GM21390 (cell line): Measurements from ENCODE around the gene ATF7.
"Not testable (repeated sequence)": the region's sequence is repeated elsewhere in the genome, so short reads cannot be mapped to it uniquely, and the experiment has no call there.

Experiments used
- ATAC-seq: cut with Tn5 transposase; IDR thresholded peaks from one replicate; pipeline ENCODE4 v1.9.1; 2021; ENCODE audit not compliant: unreplicated experiment

ATF7 gene

DNA sequence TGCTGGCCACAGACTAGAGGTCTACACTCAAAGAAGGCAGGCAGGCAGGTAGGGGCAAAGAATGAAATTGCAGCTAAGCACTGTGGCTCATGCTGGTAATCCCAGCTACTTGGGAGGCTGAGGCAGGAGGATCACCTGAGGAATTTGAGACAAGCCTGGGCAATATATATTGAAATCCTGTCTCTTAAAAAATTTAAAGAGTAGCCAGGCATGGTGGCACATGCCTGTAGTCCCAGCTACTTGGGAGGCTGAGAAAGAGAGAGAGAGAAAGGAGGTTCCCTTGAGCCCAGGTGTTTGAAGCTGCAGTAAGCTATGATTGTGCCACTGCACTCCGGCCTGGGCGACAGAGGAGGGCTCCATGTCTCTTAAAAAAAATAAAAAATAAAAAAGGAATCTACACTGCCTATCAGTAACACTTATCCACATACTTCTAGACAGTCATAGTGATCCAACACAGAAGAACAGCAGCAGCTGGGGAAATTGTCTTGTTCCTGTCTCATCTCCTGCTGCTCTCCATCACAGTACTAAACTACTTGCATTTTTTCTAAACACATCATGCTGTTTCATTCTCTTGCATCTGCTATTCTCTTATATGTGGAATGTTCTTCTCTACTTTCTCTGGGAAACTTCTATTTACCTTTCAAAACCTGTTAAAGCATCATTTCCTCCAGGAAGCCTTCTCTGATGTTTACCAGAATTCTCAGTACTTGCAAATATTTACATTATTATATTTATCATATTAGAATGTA, 57.2 kb downstream of the ATF7 start:
- ATAC-seq, result no peak

DNA sequence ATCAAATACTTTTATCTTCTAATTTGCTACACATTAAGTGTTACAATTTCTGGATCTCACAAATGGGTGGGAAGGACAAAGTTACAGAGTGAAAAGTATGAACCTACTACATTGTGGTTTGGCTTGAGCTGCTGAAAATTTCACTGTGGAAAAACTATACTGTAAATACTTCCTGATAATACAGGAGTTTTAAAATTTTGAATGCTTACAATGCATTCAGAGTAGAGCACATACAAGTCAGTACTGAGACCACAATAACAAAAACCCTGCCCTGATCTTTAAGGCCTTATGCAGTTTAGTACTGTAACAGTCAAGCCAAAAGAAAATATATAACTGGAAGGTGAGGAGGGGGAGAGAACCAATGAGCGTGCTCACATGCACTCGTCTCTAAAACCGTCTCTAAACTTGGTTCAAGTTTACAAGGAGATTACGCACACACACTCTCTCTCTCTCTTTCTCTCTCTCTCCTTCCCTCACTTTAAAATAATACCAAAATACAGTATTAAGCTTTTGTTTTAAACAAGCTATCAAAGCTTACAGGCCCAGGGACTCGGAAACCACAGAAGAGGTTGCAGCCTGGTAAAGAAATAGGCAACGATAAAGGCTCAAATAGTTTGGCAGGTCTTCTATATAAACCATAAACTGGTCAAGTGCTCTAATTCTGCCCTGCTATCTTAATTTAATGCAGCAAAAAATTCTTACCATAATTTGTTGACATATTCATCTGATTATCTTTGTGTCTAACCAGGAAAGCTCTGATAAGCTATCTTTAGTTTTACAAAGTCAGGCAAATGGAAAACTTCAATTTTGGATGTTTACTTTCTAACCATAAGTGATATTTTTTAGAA, 58.0 kb downstream of the ATF7 start:
- no peak for ATAC-seq

DNA sequence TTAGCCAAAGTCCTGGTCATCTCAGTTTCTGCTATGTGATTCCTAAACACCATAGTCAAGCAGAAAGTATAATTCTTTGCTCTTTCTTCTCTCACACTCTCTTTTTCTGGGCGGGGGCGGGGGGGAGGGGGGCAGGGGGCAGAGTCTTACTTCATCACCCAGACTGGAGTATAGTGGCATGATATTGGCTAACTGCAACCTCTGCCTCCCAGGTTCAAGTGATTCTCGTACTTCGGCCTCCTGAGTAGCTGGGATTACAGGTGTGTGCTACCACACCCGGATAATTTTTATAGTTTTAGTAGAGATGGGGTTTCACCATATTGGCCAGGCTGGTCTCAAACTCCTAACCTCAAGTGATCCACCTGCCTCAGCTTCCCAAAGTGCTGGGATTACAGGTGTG, 60.8 kb downstream of the ATF7 start:
- not testable (repeated sequence) for ATAC-seq

DNA sequence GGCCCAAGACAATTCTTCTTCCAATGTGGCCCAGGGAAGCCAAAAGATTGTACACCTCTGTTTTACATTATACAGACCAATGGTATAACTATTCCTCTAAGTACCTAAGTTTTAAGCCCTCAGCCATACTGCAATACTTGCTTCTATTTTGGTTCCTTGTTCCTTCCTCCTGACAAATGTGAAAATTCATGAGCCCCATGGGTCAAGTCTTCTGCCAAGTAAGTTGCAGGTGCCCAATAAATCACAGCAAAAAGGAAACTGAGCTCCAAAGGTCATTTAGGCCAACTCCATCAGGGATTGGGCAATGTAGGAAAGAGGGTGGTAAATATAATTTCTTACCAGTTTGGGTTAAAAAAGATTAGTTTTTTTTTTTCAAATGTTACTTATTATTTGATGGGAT, 61.2 kb downstream of the ATF7 start:
- ATAC-seq, result no peak

DNA sequence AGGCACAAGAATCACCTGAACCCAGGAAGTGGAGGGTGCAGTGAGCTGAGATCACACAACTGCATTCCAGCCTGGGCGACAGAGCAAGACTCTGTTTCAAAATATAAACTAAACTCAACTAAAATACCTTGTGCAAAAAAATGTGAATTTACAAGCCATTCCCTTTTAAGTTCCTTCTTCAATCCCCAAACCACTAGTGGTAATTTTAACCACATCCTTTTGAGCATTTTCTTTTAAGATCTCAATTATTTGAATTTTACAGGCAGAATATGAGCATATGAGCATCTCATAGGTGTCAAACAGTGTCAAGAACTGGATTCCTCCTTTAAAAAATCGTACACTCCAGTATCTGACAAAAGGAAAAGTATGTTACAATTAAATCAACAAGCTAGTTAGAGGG, 61.9 kb downstream of the ATF7 start:
- no peak for ATAC-seq

DNA sequence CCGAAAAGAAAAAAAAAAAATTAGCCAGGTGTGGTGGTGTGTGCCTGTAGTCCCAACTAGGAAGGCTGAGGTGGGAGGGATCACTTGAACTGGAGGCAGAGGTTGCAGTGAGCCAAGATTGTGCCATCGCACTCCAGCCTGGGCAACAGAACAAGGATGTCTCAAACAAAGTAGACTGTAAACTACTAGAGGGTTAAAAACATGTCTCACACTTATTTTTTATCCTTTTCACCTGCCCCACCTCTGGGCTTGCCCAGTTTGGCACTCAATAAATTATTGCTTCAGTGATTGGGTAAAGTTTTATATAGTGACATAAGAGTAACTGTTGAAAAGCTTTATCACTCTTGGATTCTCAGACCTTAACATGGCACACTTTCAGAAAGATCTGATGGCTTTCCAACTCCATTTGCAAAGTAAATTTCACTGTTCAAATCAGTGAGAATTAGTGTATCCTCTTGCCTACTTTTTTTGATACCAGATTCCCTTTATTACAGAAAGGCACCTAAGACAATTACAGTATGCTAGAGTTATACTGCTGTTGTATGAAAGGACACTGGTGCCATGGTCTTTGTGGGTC, 62.6 kb downstream of the ATF7 start:
- ATAC-seq, result no peak

DNA sequence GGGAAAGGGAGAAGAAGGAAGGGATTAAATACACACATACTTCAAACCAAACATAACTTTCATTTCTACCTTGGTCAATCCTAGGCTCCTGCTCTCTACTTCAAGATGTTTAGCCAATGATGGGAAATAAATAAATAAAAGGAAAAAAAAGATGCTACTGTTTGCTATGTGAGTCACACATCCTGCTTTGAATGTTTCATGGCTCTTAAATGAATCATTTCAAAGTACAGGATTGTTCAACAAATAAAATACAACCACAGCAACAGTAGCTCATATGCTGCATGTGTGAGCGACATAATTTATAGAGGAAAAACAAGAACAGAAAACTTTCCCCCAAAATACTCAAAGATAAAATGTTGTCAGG, 64.6 kb downstream of the ATF7 start:
- ATAC-seq, result no peak

DNA sequence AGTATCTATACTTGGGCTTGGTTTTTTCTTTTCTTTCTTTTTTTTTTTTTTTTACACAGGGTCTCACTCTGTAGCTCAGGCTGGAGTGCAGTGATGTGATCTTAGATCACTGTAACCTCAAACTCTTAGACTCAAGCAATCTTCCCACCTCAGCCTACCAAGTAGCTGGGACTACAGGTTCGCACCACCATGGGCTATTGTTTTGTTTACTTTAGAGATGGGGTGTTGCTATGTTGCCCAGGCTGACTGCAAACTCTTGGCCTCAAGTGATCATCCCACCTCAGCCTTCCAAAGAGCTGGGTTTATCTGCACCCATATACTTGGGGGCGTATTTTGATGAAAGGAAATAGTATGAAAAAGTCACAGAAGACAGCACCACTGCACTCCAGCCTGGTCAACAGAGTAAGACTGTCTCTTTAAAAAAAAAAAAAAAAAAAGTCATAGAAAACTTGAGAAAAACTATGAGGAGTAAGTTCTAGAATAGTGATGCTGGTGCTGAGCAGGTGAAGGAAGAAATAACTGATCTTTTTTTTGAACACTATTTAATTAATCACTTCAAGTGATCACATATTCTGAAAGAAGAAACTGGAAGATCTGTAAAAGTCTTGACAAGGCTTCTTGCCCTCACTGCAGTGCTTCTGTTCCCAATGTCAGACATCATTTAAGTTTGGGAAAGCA, 65.1 kb downstream of the ATF7 start:
- no peak for ATAC-seq

DNA sequence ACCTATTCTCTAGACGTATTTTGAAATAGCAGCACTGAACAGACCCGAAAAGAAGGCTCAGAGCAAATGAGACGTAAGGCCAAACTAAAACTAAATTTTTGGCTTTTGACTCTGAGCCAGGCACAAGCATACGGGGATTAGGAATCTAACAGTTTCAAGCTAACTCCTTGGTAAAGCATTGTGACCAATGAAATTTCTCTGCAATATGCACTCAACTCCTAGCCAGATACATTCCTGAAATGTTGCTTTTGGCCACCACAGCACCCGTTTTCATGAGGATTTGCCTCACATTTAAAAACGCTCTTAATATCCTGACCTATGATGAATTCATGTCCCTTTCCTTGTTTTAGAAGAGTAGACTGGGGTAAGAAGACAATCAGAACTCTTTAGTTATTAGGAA, 65.8 kb downstream of the ATF7 start:
- ATAC-seq, result no peak

DNA sequence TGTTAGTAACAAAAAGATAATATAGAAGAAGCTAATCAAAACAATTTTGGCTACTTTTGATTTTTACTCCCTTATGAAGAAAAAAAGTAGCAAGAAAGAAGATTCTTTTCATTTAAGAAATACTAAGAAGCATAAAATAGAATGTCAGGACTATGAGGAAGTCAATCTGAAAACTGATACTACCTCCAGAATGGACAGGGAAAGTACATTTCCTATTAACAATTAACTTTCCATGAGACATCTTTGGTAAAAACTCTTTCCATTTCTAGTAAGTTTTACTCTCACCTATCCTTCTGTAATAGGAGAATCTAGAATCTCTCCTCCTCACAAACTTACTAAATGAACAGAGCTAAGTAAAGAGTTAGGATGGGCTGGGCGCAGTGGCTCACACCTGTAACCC, 67.6 kb downstream of the ATF7 start:
- no peak for ATAC-seq

DNA sequence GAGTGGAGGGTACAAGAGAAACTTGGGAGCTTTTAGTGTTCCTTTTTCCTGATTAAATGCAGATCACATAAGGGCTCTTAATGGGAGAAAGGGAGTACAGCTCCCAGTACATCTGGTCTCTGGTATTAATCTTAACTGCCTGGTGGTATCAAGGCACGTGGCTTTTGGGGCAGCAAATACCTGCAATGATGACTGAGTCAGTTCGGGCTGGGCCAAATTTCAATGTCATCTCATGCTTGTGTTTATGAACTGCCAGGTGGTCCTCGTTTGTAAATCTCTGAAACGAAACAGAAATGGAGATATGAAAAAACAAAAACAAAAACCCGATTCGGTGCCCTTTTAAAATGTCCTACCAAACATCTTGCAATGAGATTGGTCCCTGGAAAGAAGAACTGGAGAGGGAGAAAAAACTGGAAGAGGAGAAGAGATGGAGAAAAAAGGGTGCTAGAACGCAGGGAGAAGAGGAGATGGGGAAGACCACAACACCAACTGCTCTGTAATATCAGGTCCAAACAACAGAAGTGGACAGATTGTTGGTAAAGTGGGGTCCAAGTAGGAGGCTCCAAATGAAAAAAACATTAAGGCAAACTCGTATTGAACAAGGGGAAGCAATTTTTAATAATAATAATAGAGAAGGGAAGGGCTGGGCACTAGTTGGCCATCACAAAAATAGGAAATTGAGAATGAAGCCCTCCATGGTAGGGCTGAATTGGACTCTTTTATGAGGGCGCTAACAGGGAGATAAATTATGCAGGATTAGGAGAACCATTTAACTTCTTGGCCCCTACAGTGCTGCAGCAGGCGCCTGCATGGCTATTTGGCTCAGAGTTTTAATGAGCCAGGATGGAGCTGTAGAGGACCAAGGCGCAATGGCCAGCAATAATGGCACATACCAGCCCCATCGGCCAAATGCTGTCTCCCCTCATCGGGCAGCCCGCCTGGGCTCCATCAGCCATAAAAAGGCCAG, 73.5 kb downstream of the ATF7 start:
- ATAC-seq, result no peak

DNA sequence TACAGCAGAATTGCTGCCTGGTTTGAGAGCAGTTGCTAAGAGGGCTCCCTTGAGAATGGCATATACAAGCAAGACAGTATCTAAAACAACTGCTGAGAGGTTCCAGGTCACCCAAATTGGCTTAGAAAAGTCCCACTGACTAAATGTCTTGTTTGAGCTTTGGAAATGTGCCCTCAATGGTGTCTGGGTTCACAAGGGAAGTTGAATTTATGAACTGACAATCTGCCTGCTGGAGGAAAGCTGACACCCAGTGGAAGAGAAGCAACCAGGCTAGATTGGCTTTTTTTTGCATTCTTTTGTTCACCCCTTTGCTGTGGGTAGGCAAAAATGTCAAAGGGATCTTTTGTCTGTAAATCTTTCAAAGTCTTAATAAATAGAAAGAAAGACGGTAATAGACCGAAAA, 74.3 kb downstream of the ATF7 start:
- ATAC-seq, result no peak

DNA sequence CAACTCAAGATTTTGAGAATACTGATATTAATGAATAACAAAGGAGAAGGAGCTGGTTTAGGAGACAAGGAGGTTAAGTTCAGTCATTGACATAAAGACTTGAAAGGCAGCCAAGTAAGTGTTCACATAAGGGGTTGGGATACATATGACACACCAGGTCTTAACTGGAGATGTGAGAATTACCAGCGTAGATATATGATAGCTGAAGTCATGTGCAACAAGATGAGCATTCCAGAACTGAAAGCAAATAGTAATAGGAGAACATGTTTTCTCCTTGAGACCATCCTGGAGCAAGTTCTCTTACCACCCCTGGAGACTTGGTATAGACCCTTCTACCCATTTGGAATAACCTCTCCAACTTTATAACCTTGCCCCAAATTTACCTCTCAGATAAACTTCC, 75.6 kb downstream of the ATF7 start:
- ATAC-seq, result no peak

DNA sequence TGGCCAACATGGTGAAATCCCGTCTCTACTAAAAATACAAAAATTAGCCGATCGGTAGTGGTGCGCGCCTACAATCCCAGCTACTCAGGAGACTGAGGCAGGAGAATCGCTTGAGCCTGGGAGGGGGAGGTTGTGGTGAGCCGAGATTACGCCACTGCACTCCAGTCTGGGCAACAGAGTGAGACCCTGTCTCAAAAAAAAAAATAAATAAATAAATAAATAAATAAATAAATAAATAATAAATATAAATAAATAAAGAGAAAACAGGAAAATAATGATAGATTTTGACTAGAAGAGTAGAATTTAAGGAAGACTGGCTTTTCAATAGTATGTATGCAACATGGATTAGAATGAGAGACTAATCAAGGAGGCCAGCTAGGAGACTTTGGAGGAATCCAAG, 76.1 kb downstream of the ATF7 start:
- not testable (repeated sequence) for ATAC-seq

DNA sequence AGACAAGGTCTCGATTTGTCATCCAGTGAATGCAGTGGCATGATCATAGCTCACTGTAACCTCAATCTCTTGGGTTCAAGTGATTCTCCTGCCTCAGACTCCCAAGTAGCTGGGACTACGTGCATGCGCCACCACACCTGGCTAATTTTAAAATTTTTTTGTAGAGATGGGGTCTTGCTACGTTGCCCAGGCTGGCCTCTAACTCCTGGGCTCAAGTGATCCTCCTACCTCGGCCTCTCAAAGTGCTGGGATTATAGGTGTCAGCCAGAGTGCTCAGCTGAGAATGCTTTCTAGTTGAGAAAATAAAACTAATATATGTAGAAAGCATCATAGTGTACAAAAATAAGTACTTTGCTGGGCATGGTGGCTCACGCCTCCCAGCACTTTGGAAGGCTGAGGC, 77.8 kb downstream of the ATF7 start:
- not testable (repeated sequence) for ATAC-seq

DNA sequence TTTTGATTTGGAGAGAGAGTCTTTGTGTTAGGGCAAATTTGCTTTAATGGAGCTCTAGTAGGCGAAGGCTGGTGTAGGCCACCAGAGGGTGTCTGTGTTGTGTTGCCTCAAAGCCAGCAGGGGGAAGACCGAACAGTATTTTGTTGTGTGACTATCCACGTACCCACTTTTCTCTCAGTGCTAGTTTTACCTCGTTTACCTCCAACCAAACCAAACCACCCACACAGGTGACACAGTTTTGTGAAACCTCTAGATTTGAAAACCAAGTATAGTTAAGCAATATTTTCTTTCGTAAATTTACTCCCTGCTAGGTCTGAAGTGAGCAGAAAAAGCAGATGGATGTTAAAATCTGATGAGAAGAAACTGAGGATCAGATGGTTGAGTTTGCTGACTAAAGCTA, 82.6 kb downstream of the ATF7 start:
- peak; percentile 66 for ATAC-seq

DNA sequence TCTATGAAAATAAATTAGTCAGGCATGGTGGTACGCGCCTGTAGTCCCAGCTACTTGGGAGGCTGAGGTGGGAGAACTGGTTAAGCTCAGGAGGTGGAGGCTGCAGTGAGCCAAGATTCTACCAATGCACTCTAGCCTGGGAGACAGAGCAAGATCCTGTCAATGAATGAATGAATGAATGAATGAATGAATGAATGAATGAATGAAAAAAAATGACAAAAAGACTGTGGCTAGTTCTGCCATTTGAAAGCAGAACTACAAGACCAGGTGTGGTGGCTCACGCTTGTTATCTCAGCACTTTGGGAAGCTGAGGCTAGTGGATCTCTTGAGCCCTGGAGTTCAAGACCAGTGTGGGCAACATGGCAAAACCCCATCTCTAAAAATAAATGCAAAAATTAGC, 86.7 kb downstream of the ATF7 start:
- ATAC-seq, result no peak

DNA sequence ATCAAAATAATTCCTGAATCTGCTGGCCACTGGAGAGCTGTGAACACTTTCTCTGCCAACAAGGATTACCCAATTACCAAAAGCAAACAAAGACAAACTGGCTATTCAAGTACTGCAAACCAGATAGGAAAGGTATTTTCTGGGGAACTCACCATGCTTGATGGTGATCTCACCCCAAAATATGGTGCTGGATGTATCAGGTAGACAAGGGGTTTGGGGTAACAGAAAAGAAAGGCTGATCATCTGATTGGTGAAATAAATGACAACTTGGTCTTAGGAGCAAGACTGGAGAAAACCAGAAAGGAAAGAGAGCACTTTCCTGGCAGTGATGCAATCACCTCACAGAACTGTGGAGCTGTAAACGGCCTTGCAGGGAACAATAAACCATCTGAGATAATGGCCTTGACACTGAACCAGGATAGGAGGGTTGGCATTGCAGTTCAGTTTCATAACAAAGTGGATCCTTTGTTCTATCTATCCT, 87.9 kb downstream of the ATF7 start:
- no peak for ATAC-seq

DNA sequence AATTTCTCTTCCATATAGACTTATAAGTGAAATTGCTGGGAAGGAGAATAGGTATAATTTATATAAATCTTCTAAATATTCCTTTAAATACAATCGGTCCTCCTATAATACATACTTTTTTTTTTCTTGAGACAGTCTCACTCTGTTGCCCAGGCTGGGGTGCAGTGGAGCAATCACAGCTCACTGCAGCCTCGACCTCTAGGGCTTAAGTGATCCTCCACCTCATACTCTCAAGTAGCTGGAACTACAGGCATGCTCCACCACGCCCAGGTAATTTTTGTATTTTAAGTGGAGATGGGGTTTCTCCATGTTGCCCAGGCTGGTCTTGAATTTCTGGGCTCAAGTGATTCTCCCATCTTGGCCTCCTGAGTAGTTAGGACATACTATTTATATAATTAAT, 89.2 kb downstream of the ATF7 start:
- ATAC-seq, result no peak

DNA sequence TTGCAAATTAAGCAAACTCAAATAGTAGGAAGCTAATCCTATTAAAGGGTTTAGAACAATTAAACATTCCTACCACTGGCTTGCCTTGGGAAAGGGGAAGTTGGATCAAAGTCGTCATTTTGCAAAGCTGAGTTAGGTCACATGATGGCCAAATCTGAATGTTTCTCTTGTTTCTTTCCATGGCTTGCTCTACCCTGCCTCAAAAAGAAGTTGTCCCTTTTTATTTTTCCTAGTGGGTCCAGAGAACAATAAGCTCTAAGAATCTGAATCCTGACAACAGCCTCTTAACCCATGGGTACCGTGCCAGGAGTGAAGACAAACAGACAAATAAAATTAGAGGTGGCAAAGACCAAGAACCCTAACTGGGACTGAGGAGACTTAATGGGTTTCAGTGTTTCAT, 92.7 kb downstream of the ATF7 start:
- ATAC-seq, result no peak
